Measurements from ENCODE around the gene MEGF6. TPM values are rescaled to one million over a fixed set of nuclear protein-coding genes. Genes with fewer than 3 reads are reported as not detected.

The MEGF6 gene
- total and polyA plus RNA-seq, 9 of the 15 experiments (the other 6 are each of a cell fraction or from before 2014, with no cell fraction given), result 0.03 to 1.7 (median 0.24) TPM; not detected in 3

GRCh38 chr1:3624200-3625136, 13.2 kb upstream of the MEGF6 start, which contains the start of gene TPRG1L (continued):
- TF ChIP-seq THAP12 (CRISPR knock-in tag; IDR thresholded peaks at IDR 0.05), result 0 out of 2 replicates have a peak, but pooled peaks have one; percentile 31
- TF ChIP-seq GTF2E2 (tag; IDR thresholded peaks at IDR 0.05), result no peak
- TF ChIP-seq TRIM24 (IDR thresholded peaks at IDR 0.05), result no peak
- TF ChIP-seq, protein P1, sequence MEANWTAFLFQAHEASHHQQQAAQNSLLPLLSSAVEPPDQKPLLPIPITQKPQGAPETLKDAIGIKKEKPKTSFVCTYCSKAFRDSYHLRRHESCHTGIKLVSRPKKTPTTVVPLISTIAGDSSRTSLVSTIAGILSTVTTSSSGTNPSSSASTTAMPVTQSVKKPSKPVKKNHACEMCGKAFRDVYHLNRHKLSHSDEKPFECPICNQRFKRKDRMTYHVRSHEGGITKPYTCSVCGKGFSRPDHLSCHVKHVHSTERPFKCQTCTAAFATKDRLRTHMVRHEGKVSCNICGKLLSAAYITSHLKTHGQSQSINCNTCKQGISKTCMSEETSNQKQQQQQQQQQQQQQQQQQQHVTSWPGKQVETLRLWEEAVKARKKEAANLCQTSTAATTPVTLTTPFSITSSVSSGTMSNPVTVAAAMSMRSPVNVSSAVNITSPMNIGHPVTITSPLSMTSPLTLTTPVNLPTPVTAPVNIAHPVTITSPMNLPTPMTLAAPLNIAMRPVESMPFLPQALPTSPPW (CRISPR knock-in tag; IDR thresholded peaks at IDR 0.05), result peak; percentile 84
- TF ChIP-seq, protein P2, sequence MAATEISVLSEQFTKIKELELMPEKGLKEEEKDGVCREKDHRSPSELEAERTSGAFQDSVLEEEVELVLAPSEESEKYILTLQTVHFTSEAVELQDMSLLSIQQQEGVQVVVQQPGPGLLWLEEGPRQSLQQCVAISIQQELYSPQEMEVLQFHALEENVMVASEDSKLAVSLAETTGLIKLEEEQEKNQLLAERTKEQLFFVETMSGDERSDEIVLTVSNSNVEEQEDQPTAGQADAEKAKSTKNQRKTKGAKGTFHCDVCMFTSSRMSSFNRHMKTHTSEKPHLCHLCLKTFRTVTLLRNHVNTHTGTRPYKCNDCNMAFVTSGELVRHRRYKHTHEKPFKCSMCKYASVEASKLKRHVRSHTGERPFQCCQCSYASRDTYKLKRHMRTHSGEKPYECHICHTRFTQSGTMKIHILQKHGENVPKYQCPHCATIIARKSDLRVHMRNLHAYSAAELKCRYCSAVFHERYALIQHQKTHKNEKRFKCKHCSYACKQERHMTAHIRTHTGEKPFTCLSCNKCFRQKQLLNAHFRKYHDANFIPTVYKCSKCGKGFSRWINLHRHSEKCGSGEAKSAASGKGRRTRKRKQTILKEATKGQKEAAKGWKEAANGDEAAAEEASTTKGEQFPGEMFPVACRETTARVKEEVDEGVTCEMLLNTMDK (IDR thresholded peaks at IDR 0.05; ENCODE audit: borderline replicate concordance, insufficient read depth, low read depth, low read length, poor library complexity, severe bottlenecking), result no peak
- no peak for TF ChIP-seq ZNF436 (CRISPR knock-in tag; IDR thresholded peaks at IDR 0.05)
- no peak for TF ChIP-seq BRF1 (IDR thresholded peaks at IDR 0.05; ENCODE audit: borderline replicate concordance, extremely low read depth, insufficient read length)
- TF ChIP-seq ZC3H8 (IDR thresholded peaks at IDR 0.05), result no peak
- no peak for TF ChIP-seq STAT6 (CRISPR knock-in tag; IDR thresholded peaks at IDR 0.05)

All from K562 (cell line).